GM06990 (cell line): ENCODE results near the gene TREH.

ENCODE experiments used
- DNase-seq: peaks from one replicate; pipeline ENCODE4 v3.0.0-alpha.2; 2011; ENCODE audit not compliant: insufficient read length; ENCODE audit errors: extremely low read depth
- H3K27me3 ChIP-seq: replicated peaks from 2 replicates; pipeline ENCODE4 v1.6.0; 2011; ENCODE audit warnings: low read length; ENCODE audit not compliant: control insufficient read depth, insufficient read depth
- H3K36me3 ChIP-seq: 2 replicates; pipeline ENCODE4 v1.5.1; 2011; ENCODE audit warnings: low read length; ENCODE audit not compliant: control insufficient read depth, insufficient read depth
- H3K4me3 ChIP-seq: replicated peaks from 2 replicates; pipeline ENCODE4 v1.5.1; 2011; ENCODE audit warnings: low read depth, mild to moderate bottlenecking, control low read depth, low read length
- CTCF ChIP-seq: IDR thresholded peaks from 2 replicates; pipeline ENCODE4 v1.5.1; 2011; ENCODE audit warnings: low read length, control low read depth, mild to moderate bottlenecking, inconsistent platforms; ENCODE audit not compliant: insufficient read depth, poor library complexity, severe bottlenecking

TREH gene

GRCh38 chr11:118608360-118609227 lies 70.9 kb downstream of the TREH start:
- no peaks in the 10 kb centered on the region for H3K36me3 ChIP-seq
- peaks cover 10% of the 10 kb centered on the region for H3K27me3 ChIP-seq
- TF ChIP-seq CTCF = no peak
- peak overlapping the region; percentile 56 for H3K4me3 ChIP-seq
- peak; percentile 47 for DNase-seq

GRCh38 chr11:118607401-118608359 lies 71.8 kb downstream of the TREH start, which contains the start of gene PHLDB1:
Gene PHLDB1 (plus strand): TSS chr11:118607615. CDS start chr11:118613837, 6,222 bp downstream.
- Histone ChIP-seq H3K4me3 (peak within 1 kb of the TSS; percentile 56), H3K27me3 (peaks cover 8% of the 10 kb centered on the region), H3K36me3 (no peaks in the 10 kb centered on the region)
- DNase-seq = peak; percentile 33
- peak; percentile 55 for TF ChIP-seq CTCF
